Measurements from ENCODE around the gene NKX6-1. TPM values are rescaled to one million over a fixed set of nuclear protein-coding genes. Genes with fewer than 3 reads are reported as not detected.

The NKX6-1 gene
- total and polyA plus RNA-seq, 2 donors (not counting 1 experiment from before 2014, with no cell fraction given) = 0.17 to 0.47 TPM

- no peak for TF ChIP-seq EZH2 (IDR thresholded peaks at IDR 0.05; ENCODE audit: low read length, missing control alignments)
- TF ChIP-seq, protein P1, sequence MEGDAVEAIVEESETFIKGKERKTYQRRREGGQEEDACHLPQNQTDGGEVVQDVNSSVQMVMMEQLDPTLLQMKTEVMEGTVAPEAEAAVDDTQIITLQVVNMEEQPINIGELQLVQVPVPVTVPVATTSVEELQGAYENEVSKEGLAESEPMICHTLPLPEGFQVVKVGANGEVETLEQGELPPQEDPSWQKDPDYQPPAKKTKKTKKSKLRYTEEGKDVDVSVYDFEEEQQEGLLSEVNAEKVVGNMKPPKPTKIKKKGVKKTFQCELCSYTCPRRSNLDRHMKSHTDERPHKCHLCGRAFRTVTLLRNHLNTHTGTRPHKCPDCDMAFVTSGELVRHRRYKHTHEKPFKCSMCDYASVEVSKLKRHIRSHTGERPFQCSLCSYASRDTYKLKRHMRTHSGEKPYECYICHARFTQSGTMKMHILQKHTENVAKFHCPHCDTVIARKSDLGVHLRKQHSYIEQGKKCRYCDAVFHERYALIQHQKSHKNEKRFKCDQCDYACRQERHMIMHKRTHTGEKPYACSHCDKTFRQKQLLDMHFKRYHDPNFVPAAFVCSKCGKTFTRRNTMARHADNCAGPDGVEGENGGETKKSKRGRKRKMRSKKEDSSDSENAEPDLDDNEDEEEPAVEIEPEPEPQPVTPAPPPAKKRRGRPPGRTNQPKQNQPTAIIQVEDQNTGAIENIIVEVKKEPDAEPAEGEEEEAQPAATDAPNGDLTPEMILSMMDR (conservative IDR thresholded peaks at IDR 0.05 in 1 of 2, IDR thresholded peaks at IDR 0.05 in 1 of 2; ENCODE audit: low read depth in 1 of 2, low read length in 2 of 2) = no peak
- Histone ChIP-seq H3K4me2 (ENCODE audit: extremely low read depth, insufficient read depth, low read length) (no peak overlapping the region), H3K27me3 (ENCODE audit: control insufficient read depth, insufficient read depth, low read length) (no peaks in the 10 kb centered on the region), H3K9ac (ENCODE audit: insufficient read depth, low read length) (no peak overlapping the region), H3K36me3 (ENCODE audit: control insufficient read depth, insufficient read depth, low read length) (no peaks in the 10 kb centered on the region), H4K20me1 (ENCODE audit: control insufficient read depth, extremely low read depth, insufficient read depth, low read length) (no peaks in the 10 kb centered on the region), H2AFZ (ENCODE audit: low read length) (no peak overlapping the region), H3K27ac (ENCODE audit: insufficient read depth, low read length) (no peak overlapping the region), H3K4me1 (ENCODE audit: control insufficient read depth, extremely low read depth, insufficient read depth, low read length) (no peaks in the 10 kb centered on the region), H3K79me2 (ENCODE audit: control insufficient read depth, insufficient read depth, low read length) (no peaks in the 10 kb centered on the region), H3K4me3 (replicated peaks in 1 of 4; ENCODE audit: control extremely low read depth in 1 of 4, insufficient read depth in 1 of 4, low read depth in 3 of 4, low read length in 4 of 4) (no peak overlapping the region), H3K9me3 (ENCODE audit: control insufficient read depth, insufficient read depth, low read depth, low read length) (no peaks in the 10 kb centered on the region)
- DNase-seq (ENCODE audit: low read depth in 2 of 2) = no peak
Observed at GRCh38 chr4:84535901-84536300, 36.8 kb upstream of the NKX6-1 start.

GRCh38 chr4:84531689-84532088, 32.6 kb upstream of the NKX6-1 start:
- H2AFZ ChIP-seq (ENCODE audit: low read length) = no peak overlapping the region
- no peak overlapping the region for H3K9ac ChIP-seq (ENCODE audit: insufficient read depth, low read length)
- no peaks in the 10 kb centered on the region for H3K9me3 ChIP-seq (ENCODE audit: control insufficient read depth, insufficient read depth, low read depth, low read length)
- no peak overlapping the region for H3K4me2 ChIP-seq (ENCODE audit: extremely low read depth, insufficient read depth, low read length)
- DNase-seq (ENCODE audit: low read depth in 2 of 2) = no peak
- H3K4me3 ChIP-seq (replicated peaks in 1 of 4; ENCODE audit: control extremely low read depth in 1 of 4, insufficient read depth in 1 of 4, low read depth in 3 of 4, low read length in 4 of 4) = no peak overlapping the region
- H3K27me3 ChIP-seq (ENCODE audit: control insufficient read depth, insufficient read depth, low read length) = no peaks in the 10 kb centered on the region
- H3K4me1 ChIP-seq (ENCODE audit: control insufficient read depth, extremely low read depth, insufficient read depth, low read length) = no peaks in the 10 kb centered on the region
- H3K79me2 ChIP-seq (ENCODE audit: control insufficient read depth, insufficient read depth, low read length) = no peaks in the 10 kb centered on the region
- no peaks in the 10 kb centered on the region for H4K20me1 ChIP-seq (ENCODE audit: control insufficient read depth, extremely low read depth, insufficient read depth, low read length)
- H3K36me3 ChIP-seq (ENCODE audit: control insufficient read depth, insufficient read depth, low read length) = no peaks in the 10 kb centered on the region
- no peak overlapping the region for H3K27ac ChIP-seq (ENCODE audit: insufficient read depth, low read length)
- no peak for TF ChIP-seq EZH2 (IDR thresholded peaks at IDR 0.05; ENCODE audit: low read length, missing control alignments)
- TF ChIP-seq, protein P1 (conservative IDR thresholded peaks at IDR 0.05 in 1 of 2, IDR thresholded peaks at IDR 0.05 in 1 of 2; ENCODE audit: low read depth in 1 of 2, low read length in 2 of 2) = no peak

DNA sequence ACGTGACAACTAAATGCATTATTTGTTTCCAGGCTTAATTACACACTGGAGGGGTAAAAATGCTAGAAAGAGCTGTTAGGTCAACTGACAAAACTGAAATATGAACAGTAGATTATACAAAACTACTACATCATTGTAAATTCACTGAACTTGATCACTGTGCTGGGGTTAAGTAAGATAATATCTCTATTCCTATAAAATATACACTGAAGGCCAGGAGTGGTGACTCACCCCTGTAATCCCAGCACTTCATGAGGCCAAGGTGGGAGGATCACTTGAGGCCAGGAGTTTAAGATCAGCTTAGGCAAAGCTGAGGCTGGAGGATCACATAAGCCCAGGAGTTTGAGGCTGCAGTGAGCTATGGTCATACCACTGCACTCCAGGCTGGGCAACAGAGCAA, 31.8 kb upstream of the NKX6-1 start:
- no peak for TF ChIP-seq EZH2 (IDR thresholded peaks at IDR 0.05; ENCODE audit: low read length, missing control alignments)
- TF ChIP-seq, protein P1 (conservative IDR thresholded peaks at IDR 0.05 in 1 of 2, IDR thresholded peaks at IDR 0.05 in 1 of 2; ENCODE audit: low read depth in 1 of 2, low read length in 2 of 2) = no peak
- Histone ChIP-seq H3K4me2 (ENCODE audit: extremely low read depth, insufficient read depth, low read length) (no peak overlapping the region), H3K36me3 (ENCODE audit: control insufficient read depth, insufficient read depth, low read length) (no peaks in the 10 kb centered on the region), H3K9ac (ENCODE audit: insufficient read depth, low read length) (no peak overlapping the region), H3K27ac (ENCODE audit: insufficient read depth, low read length) (no peak overlapping the region), H2AFZ (ENCODE audit: low read length) (no peak overlapping the region), H4K20me1 (ENCODE audit: control insufficient read depth, extremely low read depth, insufficient read depth, low read length) (no peaks in the 10 kb centered on the region), H3K79me2 (ENCODE audit: control insufficient read depth, insufficient read depth, low read length) (no peaks in the 10 kb centered on the region), H3K27me3 (ENCODE audit: control insufficient read depth, insufficient read depth, low read length) (no peaks in the 10 kb centered on the region), H3K9me3 (ENCODE audit: control insufficient read depth, insufficient read depth, low read depth, low read length) (no peaks in the 10 kb centered on the region), H3K4me1 (ENCODE audit: control insufficient read depth, extremely low read depth, insufficient read depth, low read length) (no peaks in the 10 kb centered on the region), H3K4me3 (replicated peaks in 1 of 4; ENCODE audit: control extremely low read depth in 1 of 4, insufficient read depth in 1 of 4, low read depth in 3 of 4, low read length in 4 of 4) (no peak overlapping the region)
- peak; percentile 10 to 28 for DNase-seq (ENCODE audit: low read depth in 2 of 2)

Data from fibroblast of lung (primary cell).